AG09309 (cell line): ENCODE measurements around the gene KIAA1755.

Experiments
- DNase-seq: peaks from one replicate; pipeline ENCODE4 v3.0.0-alpha.2; 2010; ENCODE audit warnings: low read depth
- H3K4me3 ChIP-seq: 2 replicates; pipeline ENCODE4 v1.5.1; 2011; ENCODE audit warnings: mild to moderate bottlenecking, low read depth, low read length, moderate library complexity; ENCODE audit not compliant: control insufficient read depth
- TF ChIP-seq, protein P1 (sequence below): IDR thresholded peaks from 2 replicates; pipeline ENCODE4 v1.5.1; 2011; ENCODE audit warnings: mild to moderate bottlenecking, low read depth, low read length, inconsistent platforms; ENCODE audit not compliant: insufficient read depth, control insufficient read depth; ENCODE audit errors: missing control alignments

Gene KIAA1755

GRCh38 chr20:38297916-38298674 is 37.6 kb upstream of the KIAA1755 start:
- H3K4me3 ChIP-seq: no peak overlapping the region
- no peak for DNase-seq
- TF ChIP-seq, protein P1, sequence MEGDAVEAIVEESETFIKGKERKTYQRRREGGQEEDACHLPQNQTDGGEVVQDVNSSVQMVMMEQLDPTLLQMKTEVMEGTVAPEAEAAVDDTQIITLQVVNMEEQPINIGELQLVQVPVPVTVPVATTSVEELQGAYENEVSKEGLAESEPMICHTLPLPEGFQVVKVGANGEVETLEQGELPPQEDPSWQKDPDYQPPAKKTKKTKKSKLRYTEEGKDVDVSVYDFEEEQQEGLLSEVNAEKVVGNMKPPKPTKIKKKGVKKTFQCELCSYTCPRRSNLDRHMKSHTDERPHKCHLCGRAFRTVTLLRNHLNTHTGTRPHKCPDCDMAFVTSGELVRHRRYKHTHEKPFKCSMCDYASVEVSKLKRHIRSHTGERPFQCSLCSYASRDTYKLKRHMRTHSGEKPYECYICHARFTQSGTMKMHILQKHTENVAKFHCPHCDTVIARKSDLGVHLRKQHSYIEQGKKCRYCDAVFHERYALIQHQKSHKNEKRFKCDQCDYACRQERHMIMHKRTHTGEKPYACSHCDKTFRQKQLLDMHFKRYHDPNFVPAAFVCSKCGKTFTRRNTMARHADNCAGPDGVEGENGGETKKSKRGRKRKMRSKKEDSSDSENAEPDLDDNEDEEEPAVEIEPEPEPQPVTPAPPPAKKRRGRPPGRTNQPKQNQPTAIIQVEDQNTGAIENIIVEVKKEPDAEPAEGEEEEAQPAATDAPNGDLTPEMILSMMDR: no peak

DNA sequence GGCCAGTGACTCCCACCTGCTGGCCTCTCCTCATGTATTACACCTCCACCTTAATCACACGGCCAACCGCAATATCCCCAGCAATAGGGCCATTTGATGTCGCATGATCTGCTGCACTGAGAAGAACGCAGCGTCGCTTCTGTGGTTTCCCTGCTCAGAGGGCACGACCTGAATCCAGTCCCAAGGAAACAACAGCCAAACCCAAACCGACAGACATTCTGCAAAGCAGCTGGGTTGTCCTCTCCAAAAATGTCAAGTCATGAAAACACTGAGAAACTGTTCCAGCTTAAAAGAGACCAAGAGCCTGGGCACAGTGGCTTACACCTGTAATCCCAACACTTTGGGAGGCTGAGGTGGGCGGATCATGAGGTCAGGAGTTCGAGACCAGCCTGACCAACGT is 35.9 kb upstream of the KIAA1755 start:
- DNase-seq: no peak
- TF ChIP-seq, protein P1: no peak
- no peak overlapping the region for H3K4me3 ChIP-seq

DNA sequence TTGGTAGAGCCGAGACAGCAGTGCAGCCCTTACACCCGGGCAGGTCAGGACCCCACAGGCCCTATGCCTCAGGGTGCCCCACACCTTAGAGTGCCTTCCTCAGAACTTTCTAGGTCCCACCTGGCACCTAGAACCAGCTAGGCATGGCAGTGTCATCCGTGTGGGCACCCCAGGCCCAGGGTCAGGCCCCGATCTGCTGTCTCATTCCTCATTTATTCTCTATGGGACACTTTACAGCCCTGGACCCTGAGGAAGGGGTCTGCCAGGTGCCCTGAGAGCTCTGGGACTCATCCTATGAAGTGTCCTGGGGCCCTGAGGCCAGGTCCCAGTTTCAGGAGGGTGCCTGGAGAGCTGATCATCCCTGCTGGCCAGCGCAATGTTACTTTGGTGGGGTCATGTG is 35.3 kb upstream of the KIAA1755 start:
- DNase-seq: no peak
- TF ChIP-seq, protein P1: no peak
- no peak overlapping the region for H3K4me3 ChIP-seq

GRCh38 chr20:38294076-38294591 is 33.6 kb upstream of the KIAA1755 start:
- no peak for DNase-seq
- no peak overlapping the region for H3K4me3 ChIP-seq
- TF ChIP-seq, protein P1: no peak

- TF ChIP-seq, protein P1: no peak
- H3K4me3 ChIP-seq: no peak overlapping the region
- no peak for DNase-seq
Observed at GRCh38 chr20:38293491-38294065, 33.0 kb upstream of the KIAA1755 start.

GRCh38 chr20:38291966-38292365 is 31.4 kb upstream of the KIAA1755 start:
- DNase-seq: no peak
- H3K4me3 ChIP-seq: no peak overlapping the region
- TF ChIP-seq, protein P1: no peak
